Esophagus muscularis mucosa (tissue), 4 donors: ENCODE data around the gene AFAP1. TPM values are rescaled to one million over a fixed set of nuclear protein-coding genes. Genes with fewer than 3 reads are reported as not detected.

Source experiments
- DNase-seq: peaks from one replicate; pipeline ENCODE4 v3.0.0-alpha.2; 2017; ENCODE audit errors: extremely low spot score
- H3K27ac ChIP-seq, 4 donors: fragments of 200-600 bp; sonication (generic); replicated peaks in 1 of 4; 1 replicate in 3 of 4; 2 replicates in 1 of 4; pipeline ENCODE4 v1.5.1; 2016 to 2019; ENCODE audit warnings: mild to moderate bottlenecking in 1 of 4
- H3K27me3 ChIP-seq, 4 donors: fragments of 200-600 bp; sonication (generic); one replicate each; pipeline versions ENCODE4 v1.5.1 to v1.6.0; 2016 to 2019
- H3K36me3 ChIP-seq, 4 donors: fragments of 200-600 bp; sonication (generic); one replicate each; pipeline ENCODE4 v1.5.1; 2016 to 2019
- H3K4me1 ChIP-seq, 4 donors: fragments of 200-600 bp; sonication (generic); one replicate each; pipeline ENCODE4 v1.5.1; 2016 to 2019
- H3K4me3 ChIP-seq, 4 donors: fragments of 200-600 bp; sonication (generic); 1 replicate in 2 of 4; 2 replicates in 2 of 4; pipeline ENCODE4 v1.5.1; 2016 to 2019; ENCODE audit warnings: mild to moderate bottlenecking in 4 of 4, moderate library complexity in 1 of 4
- H3K9me3 ChIP-seq, 4 donors: fragments of 200-600 bp; sonication (generic); 1 replicate in 3 of 4; 2 replicates in 1 of 4; pipeline ENCODE4 v1.5.1; 2016 to 2019
- EP300 ChIP-seq: sonication (generic); formaldehyde crosslinking; IDR thresholded peaks from one replicate; pipeline ENCODE4 v1.6.1; 2017; ENCODE audit warnings: antibody characterized with exemption
- POLR2A ChIP-seq: fragments of 450-650 bp; IDR thresholded peaks from one replicate; pipeline ENCODE4 v1.6.1; 2017; ENCODE audit warnings: antibody characterized with exemption, moderate library complexity, mild to moderate bottlenecking, low read depth
- POLR2AphosphoS5 ChIP-seq, 2 donors: sonication (generic); formaldehyde crosslinking; IDR thresholded peaks; one replicate each; pipeline ENCODE4 v1.6.1; 2017; ENCODE audit warnings: antibody characterized with exemption in 2 of 2
- WGBS: methylation state at CpG from one replicate; pipeline ENCODE4 v1.1.5; 2018; 5-methylcytosine and 5-hydroxymethylcytosine counted together
- intact Hi-C: fragments of 100-400 bp; cut with DNase I; formaldehyde crosslinking; loops from one replicate; pipeline ENCODE4 v1.15.1; 2023
- total RNA-seq, 4 donors: library from RNA; depleted of rRNA; stranded (reverse); fragments of >200 nt; gene quantifications; one replicate each; pipeline versions ENCODE4 v1.1.0 to v1.2.1, GENCODE V29; 2016
- TF ChIP-seq, protein P1 (sequence below), 3 experiments: fragments of 200-600 bp in 2 of 3; fragments of 450-650 bp in 1 of 3; sonication (generic) in 2 of 3; IDR thresholded peaks; one replicate each; pipeline ENCODE4 v1.5.1; 2017 to 2019; ENCODE audit warnings: antibody characterized with exemption in 3 of 3, mild to moderate bottlenecking in 2 of 3, moderate library complexity in 1 of 3

Gene AFAP1
- total RNA-seq, 4 donors from 2014 or later = 37.8 to 71.3 (median 50.9) TPM

- no peaks in the 10 kb centered on the region for H3K9me3 ChIP-seq
- WGBS = 78% methylated on average over 13 of the region's 13 CpGs
- TF ChIP-seq, protein P1, sequence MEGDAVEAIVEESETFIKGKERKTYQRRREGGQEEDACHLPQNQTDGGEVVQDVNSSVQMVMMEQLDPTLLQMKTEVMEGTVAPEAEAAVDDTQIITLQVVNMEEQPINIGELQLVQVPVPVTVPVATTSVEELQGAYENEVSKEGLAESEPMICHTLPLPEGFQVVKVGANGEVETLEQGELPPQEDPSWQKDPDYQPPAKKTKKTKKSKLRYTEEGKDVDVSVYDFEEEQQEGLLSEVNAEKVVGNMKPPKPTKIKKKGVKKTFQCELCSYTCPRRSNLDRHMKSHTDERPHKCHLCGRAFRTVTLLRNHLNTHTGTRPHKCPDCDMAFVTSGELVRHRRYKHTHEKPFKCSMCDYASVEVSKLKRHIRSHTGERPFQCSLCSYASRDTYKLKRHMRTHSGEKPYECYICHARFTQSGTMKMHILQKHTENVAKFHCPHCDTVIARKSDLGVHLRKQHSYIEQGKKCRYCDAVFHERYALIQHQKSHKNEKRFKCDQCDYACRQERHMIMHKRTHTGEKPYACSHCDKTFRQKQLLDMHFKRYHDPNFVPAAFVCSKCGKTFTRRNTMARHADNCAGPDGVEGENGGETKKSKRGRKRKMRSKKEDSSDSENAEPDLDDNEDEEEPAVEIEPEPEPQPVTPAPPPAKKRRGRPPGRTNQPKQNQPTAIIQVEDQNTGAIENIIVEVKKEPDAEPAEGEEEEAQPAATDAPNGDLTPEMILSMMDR (IDR thresholded peaks at IDR 0.05) = no peak
- no peak for TF ChIP-seq POLR2AphosphoS5 (IDR thresholded peaks at IDR 0.05)
- no peak for TF ChIP-seq POLR2A
- no peak for TF ChIP-seq EP300
- intact Hi-C loops = no loop called here
- H3K27me3 ChIP-seq = peaks cover 0 to 6% (median 0%) of the 10 kb centered on the region in 4 donors
- no peak overlapping the region for H3K4me3 ChIP-seq
- H3K36me3 ChIP-seq = peaks cover 0 to 16% (median 6%) of the 10 kb centered on the region in 4 donors
- DNase-seq = no peak
- H3K27ac ChIP-seq = no peak overlapping the region
- H3K4me1 ChIP-seq = peaks cover 4 to 8% (median 7%) of the 10 kb centered on the region in 4 donors
These were observed 217.6 kb downstream of the AFAP1 start for GRCh38 chr4:7721984-7722551.

DNA sequence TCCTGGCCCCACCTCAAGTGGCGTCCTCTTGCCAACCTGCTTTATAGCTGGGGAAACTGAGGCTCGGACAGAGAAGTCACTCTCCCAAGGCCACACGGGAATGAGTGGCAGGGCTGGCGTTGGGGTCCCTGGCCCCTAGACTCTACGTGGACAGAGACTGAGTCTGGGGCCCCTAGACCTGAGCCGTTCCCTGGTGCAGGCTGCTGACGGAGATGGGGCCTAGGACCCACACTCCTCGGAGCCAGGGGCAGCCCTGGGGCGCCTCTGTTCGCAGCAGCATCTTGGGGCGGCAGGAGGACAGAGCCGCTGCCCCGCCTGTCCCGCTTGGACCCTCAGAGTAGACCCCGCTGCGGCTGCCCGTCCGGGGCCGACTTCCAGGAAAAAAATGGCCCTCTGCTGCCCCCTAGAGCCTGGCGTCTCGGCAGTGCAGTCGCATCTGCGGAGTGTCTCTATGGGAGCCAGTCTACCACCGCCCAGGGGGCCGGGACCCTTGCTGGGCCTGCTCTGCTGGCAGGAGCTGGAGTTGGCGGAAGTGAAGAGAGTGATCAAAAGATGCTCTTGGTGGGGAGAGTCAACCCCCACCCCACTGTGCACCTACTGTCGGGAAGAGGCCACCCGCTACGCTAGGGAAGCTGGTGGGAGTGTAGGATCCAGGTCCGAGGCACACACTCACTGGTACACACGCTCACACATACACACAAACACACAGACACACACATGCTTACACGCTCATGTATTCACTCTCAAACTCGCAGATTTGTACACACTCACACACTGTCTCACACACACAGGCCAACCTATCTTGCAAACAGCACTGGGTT is 220.1 kb downstream of the AFAP1 start:
- intact Hi-C loops = loop anchor here (2.0 to 10.0 kb wide), 3 partner anchors 255 to 527 kb away; partner anchors contain the start of gene SORCS2
- peaks cover 4 to 8% (median 7%) of the 10 kb centered on the region in 4 donors for H3K4me1 ChIP-seq
- TF ChIP-seq POLR2A (no peak), EP300 (no peak), POLR2AphosphoS5 (IDR thresholded peaks at IDR 0.05) (no peak)
- TF ChIP-seq, protein P1 (IDR thresholded peaks at IDR 0.05) = peak; percentile 70 to 84 (median 80)
- H3K27ac ChIP-seq = no peak overlapping the region
- DNase-seq = no peak
- peak overlapping the region in 2 of 4 donors; percentile 28 to 38 for H3K4me3 ChIP-seq
- WGBS = 39% methylated on average over 20 of the region's 33 CpGs
- no peaks in the 10 kb centered on the region for H3K9me3 ChIP-seq
- peaks cover 0 to 6% (median 0%) of the 10 kb centered on the region in 4 donors for H3K27me3 ChIP-seq
- peaks cover 0 to 17% (median 4%) of the 10 kb centered on the region in 4 donors for H3K36me3 ChIP-seq

- Histone ChIP-seq H3K4me1 (peaks cover 4 to 8% (median 7%) of the 10 kb centered on the region in 4 donors), H3K27me3 (peaks cover 0 to 6% (median 0%) of the 10 kb centered on the region in 4 donors), H3K4me3 (no peak overlapping the region), H3K27ac (no peak overlapping the region), H3K36me3 (peaks cover 0 to 22% (median 6%) of the 10 kb centered on the region in 4 donors), H3K9me3 (peaks cover 0 to 6% (median 2%) of the 10 kb centered on the region in 4 donors)
- no peak for DNase-seq
- intact Hi-C loops = loop anchor here (2.0 to 10.0 kb wide), 3 partner anchors 253 to 525 kb away; partner anchors contain the start of gene SORCS2
- WGBS = 72% methylated on average over 14 of the region's 24 CpGs
- TF ChIP-seq POLR2A (no peak), EP300 (no peak), POLR2AphosphoS5 (IDR thresholded peaks at IDR 0.05) (no peak)
- TF ChIP-seq, protein P1 (IDR thresholded peaks at IDR 0.05) = no peak
These were observed 221.6 kb downstream of the AFAP1 start for GRCh38 chr4:7717946-7718490.

- 83% methylated on average over 8 of the region's 11 CpGs for WGBS
- Histone ChIP-seq H3K36me3 (peaks cover 0 to 22% (median 6%) of the 10 kb centered on the region in 4 donors), H3K4me3 (no peak overlapping the region), H3K9me3 (peaks cover 0 to 6% (median 2%) of the 10 kb centered on the region in 4 donors), H3K27me3 (peaks cover 0 to 6% (median 0%) of the 10 kb centered on the region in 4 donors), H3K4me1 (peaks cover 4 to 8% (median 7%) of the 10 kb centered on the region in 4 donors), H3K27ac (no peak overlapping the region)
- intact Hi-C loops = loop anchor here (10.0 kb wide), 2 partner anchors 252 to 382 kb away; no protein-coding TSS in a partner anchor
- no peak for TF ChIP-seq POLR2AphosphoS5 (IDR thresholded peaks at IDR 0.05)
- TF ChIP-seq, protein P1 (IDR thresholded peaks at IDR 0.05) = no peak
- no peak for TF ChIP-seq EP300
- TF ChIP-seq POLR2A = no peak
- no peak for DNase-seq
These were observed 222.5 kb downstream of the AFAP1 start for GRCh38 chr4:7717161-7717560.
